D721Med (cell line): Measurements from ENCODE around the gene SLC50A1.
"Not testable (repeated sequence)": the region's sequence is repeated elsewhere in the genome, so short reads cannot be mapped to it uniquely, and the experiment has no call there.

Experiments used
- DNase-seq: peaks from one replicate; pipeline ENCODE4 v3.0.0; 2011; ENCODE audit warnings: low spot score; ENCODE audit not compliant: insufficient read length
- FAIRE-seq: peaks from 2 replicates; lab custom pipeline; 2011; peaks lifted over from hg19 to GRCh38; lab: Jason Lieb, UNC
- TF ChIP-seq, protein P1 (sequence below): IDR thresholded peaks from 2 replicates; pipeline ENCODE4 v1.5.1; 2012; ENCODE audit warnings: mild to moderate bottlenecking, control low read depth; ENCODE audit not compliant: insufficient read depth; ENCODE audit errors: missing control alignments

Gene SLC50A1

DNA sequence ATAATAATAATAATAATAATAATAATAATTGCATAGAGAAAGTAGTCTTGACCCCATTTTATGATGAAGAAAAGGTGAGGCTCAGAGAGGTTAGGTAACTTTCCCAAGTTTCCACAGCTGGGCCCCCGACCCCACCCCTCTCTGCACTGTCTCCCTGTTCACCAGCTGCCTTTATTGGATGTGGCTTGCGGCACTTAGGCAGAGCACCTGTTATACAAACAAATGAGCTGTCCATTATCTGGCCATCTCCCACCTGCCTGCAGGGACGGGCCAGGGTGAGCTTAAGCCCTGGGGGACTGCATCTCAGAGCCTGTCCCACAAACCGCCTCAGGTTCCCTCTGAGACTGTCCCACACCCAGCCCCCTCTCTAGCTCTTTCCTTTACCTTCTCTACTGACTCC is 18.0 kb upstream of the SLC50A1 start:
- no peak for DNase-seq
- no peak for FAIRE-seq
- TF ChIP-seq, protein P1, sequence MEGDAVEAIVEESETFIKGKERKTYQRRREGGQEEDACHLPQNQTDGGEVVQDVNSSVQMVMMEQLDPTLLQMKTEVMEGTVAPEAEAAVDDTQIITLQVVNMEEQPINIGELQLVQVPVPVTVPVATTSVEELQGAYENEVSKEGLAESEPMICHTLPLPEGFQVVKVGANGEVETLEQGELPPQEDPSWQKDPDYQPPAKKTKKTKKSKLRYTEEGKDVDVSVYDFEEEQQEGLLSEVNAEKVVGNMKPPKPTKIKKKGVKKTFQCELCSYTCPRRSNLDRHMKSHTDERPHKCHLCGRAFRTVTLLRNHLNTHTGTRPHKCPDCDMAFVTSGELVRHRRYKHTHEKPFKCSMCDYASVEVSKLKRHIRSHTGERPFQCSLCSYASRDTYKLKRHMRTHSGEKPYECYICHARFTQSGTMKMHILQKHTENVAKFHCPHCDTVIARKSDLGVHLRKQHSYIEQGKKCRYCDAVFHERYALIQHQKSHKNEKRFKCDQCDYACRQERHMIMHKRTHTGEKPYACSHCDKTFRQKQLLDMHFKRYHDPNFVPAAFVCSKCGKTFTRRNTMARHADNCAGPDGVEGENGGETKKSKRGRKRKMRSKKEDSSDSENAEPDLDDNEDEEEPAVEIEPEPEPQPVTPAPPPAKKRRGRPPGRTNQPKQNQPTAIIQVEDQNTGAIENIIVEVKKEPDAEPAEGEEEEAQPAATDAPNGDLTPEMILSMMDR = no peak

DNA sequence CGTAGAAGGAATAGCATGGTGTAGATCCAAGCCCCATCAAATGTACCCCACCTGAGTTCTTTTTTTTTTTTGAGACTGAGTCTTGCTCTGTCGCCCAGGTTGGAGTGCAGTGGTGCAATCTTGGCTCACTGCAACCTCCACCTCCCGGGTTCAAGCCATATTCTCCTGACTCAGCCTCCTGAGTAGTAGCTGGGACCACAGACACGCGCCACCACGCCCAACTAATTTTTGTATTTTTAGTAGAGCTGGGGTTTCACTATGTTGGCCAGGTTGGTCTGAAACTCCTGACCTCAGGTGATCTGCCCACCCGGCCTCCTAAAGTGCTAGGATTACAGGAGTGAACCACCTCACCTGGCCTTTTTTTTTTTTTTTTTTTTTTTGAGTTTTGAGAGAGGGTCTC is 17.6 kb upstream of the SLC50A1 start:
- not testable (repeated sequence) for FAIRE-seq, DNase-seq

DNA sequence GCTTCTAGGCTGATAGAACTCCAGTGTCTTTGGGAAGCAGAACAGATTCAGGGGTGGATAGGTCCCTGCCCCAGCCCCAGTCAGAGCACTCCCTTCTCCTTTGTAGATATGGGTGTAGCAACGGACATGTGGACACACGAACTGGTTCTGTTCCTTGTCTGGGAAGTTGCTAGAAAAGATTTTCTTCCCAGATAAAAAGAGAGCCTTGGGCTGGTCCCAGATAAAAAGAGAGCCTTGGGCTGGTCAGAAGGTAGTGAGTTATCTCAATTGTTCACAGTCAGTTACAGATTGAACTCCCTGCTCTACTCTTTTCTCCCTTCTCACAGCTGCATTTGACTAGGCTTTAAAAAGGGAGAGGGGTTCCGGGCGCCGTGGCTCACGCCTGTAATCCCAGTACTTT is 15.4 kb upstream of the SLC50A1 start:
- FAIRE-seq (no peak), DNase-seq (no peak)
- TF ChIP-seq, protein P1 = no peak

DNA sequence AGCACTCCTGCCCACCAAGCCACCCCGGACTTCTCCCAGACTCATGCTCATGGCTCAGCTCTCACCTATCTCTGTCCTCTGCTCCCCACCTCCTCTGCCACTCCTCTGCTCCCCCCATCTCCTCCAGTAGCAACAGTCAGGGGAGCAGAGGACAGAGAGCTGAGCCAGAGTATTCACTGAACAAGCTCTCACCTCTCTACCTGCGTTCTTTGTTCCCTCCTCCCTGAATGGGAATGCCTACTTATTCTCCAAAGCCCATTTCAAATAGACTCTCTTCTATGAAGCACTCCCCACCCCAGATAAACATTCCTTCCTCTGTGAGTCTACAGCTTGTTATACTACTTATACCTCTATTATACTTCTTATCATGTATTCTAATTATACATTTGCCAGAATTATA is 14.4 kb upstream of the SLC50A1 start:
- TF ChIP-seq, protein P1 = no peak
- no peak for DNase-seq
- no peak for FAIRE-seq

DNA sequence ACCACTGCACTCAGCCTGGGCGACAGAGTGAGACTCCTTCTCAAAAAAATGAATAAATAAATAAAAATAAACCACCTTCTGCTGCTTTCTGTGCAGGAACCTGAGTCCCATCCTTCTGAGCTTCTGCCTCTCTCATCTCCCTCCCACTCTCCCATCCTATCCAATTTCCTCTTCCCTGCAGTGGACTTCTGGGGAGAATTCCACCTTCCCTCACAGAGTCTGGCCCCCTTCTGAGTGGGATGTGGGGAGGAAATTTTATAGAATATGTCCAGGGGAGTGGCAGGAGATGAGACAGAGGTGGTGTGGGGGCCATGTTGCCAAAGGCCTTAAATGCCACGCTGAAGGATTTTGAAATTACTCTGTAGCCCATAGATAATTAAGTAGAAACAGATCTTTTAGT is 13.3 kb upstream of the SLC50A1 start:
- TF ChIP-seq, protein P1 = no peak

DNA sequence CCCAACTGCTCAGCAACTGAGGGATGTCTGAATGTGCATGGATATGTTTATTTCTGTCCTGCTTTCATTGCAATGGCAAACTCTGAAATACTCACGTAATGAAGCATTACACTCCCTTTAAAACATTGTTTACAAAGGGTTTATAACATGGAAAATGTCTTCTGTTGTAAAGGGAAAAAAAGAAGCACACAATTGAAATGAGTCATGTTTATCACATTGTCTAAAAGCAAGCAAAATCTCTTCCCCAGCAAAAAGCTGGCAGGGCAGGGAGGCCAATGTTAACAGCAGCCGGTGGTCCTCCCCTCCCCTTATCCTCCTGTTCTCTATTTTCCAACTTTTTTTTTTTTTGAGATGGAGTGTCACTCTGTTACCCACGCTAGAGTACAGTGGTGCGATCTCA is 11.9 kb upstream of the SLC50A1 start:
- FAIRE-seq (no peak), DNase-seq (no peak)
- TF ChIP-seq, protein P1 = no peak

More for the DNA sequence above, 13.3 kb upstream of the SLC50A1 start:
- FAIRE-seq (no peak), DNase-seq (no peak)

DNA sequence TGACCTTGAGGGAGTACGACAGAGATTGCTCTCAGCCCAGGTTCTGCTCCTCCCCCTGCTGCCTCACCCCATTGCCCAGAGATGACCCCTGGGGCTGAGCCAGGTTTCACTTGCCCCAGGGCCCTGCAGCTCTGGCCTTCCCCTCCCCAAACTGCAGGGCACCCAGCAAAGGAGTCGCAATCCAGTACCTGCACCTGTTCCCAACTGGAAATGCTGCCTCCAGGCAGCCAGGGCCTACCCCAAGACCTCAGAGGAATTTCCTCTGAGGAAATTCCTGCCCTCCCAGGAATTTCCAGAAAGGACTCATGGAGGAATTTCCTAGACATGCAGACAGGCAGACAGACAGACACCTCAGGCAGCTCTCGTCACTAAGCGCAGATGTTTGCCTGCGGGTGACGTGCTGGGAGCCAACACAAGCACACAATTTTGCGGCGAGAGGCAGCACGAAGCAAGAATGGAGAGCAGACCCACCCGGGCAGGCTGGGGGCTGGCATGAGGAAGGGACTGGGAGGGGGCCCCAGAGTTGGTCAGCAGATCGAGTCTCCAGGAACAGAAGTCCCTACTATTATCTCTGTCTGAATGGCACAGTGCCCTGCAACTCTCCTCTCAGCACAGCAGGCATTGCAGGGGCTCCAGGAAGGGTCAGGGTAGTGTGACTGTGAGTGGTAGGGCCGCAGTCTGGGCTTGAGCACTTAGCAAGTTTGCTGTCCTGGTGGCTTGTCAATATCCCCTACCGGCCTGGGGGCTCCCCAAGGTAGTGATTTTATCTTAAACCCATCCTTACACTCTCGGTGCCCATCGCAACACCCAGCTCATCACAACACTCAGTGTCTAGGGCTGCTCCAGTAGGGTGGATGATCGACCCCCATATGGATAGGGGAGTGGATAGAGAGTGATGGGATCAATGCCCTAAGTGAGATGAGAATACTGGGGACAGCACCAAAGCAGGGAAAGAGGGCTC is 10.9 kb upstream of the SLC50A1 start:
- TF ChIP-seq, protein P1 = no peak
- DNase-seq (no peak), FAIRE-seq (no peak)
